ENCODE results near the gene CCDC9B. TPM values are rescaled to one million over a fixed set of nuclear protein-coding genes. Genes with fewer than 3 reads are reported as not detected.
A peak's percentile ranks its signal among the peaks of the same experiment; 100 is the strongest.

Gene CCDC9B
- polyA plus RNA-seq, 1 of the 3 experiments (the other 2 are of a cell fraction) = 13.7 TPM

GRCh38 chr15:40357723-40358470 is 17.2 kb upstream of the CCDC9B start, which contains the start of gene DISP2 (continued):
- TF ChIP-seq CHD2 (IDR thresholded peaks at IDR 0.05; ENCODE audit: low read length, partially characterized antibody) (peak; percentile 28), NRF1 (IDR thresholded peaks at IDR 0.05; ENCODE audit: low read depth, low read length) (peak; percentile 85), MXI1 (IDR thresholded peaks at IDR 0.05; ENCODE audit: low read depth, low read length) (peak; percentile 58), RFX5 (IDR thresholded peaks at IDR 0.05; ENCODE audit: low read length) (peak; percentile 57; the same call in 1 of the 2 replicates), FOXM1 (IDR thresholded peaks at IDR 0.05; ENCODE audit: low read depth) (no peak), USF1 (IDR thresholded peaks at IDR 0.05; ENCODE audit: borderline replicate concordance, low read depth) (no peak), PBX3 (IDR thresholded peaks at IDR 0.05) (no peak), EZH2phosphoT487 (IDR thresholded peaks at IDR 0.05; ENCODE audit: borderline replicate concordance, low read depth) (no peak), CTCF (IDR thresholded peaks at IDR 0.05) (no peak), MEF2A (IDR thresholded peaks at IDR 0.05; ENCODE audit: borderline replicate concordance, low read depth) (no peak), YY1 (IDR thresholded peaks at IDR 0.05; ENCODE audit: low read depth) (no peak), FOSL2 (IDR thresholded peaks at IDR 0.05; ENCODE audit: borderline replicate concordance, low read depth) (no peak), ELF1 (IDR thresholded peaks at IDR 0.05) (no peak), EP300 (IDR thresholded peaks at IDR 0.05; ENCODE audit: borderline replicate concordance in 1 of 2, low read depth in 1 of 2, low read length in 1 of 2) (no peak; a peak in 1 of 4 replicates), RXRA (IDR thresholded peaks at IDR 0.05; ENCODE audit: borderline replicate concordance, low read depth) (no peak), REST (IDR thresholded peaks at IDR 0.05; ENCODE audit: low read depth, low read length) (peak; percentile 97), TAF1 (IDR thresholded peaks at IDR 0.05; ENCODE audit: borderline replicate concordance, low read depth, low read length) (no peak), TEAD4 (IDR thresholded peaks at IDR 0.05; ENCODE audit: borderline replicate concordance, insufficient read depth) (no peak)

Measured in SK-N-SH (cell line).